Mesenchymal stem cell (in vitro differentiated cells and primary cell): ENCODE data around the gene PALLD.

Experiments
- DNase-seq: peaks from one replicate; pipeline ENCODE4 v3.0.0-alpha.2; 2013
- H2AFZ ChIP-seq: one replicate; pipeline ENCODE4 v1.6.1; 2013; ENCODE audit warnings: low read depth, mild to moderate bottlenecking, control low read depth, inconsistent platforms, low read length, moderate library complexity
- H2AK5ac ChIP-seq: 2 replicates; pipeline ENCODE4 v1.6.1; 2013; ENCODE audit warnings: low read length, moderate library complexity, mild to moderate bottlenecking, inconsistent platforms; ENCODE audit not compliant: severe bottlenecking
- H2BK120ac ChIP-seq: one replicate; pipeline ENCODE4 v1.6.1; 2013; ENCODE audit warnings: low read depth, mild to moderate bottlenecking, inconsistent platforms, low read length, moderate library complexity
- H2BK12ac ChIP-seq, 2 experiments: one replicate each; pipeline ENCODE4 v1.6.1; 2013; ENCODE audit warnings: inconsistent platforms in 2 of 2, low read length in 2 of 2, mild to moderate bottlenecking in 2 of 2, moderate library complexity in 2 of 2, control low read depth in 1 of 2
- H2BK15ac ChIP-seq: one replicate; pipeline ENCODE4 v1.6.1; 2013; ENCODE audit warnings: mild to moderate bottlenecking, low read depth, inconsistent platforms; ENCODE audit not compliant: poor library complexity, severe bottlenecking
- H2BK5ac ChIP-seq: 2 replicates; pipeline ENCODE4 v1.6.1; 2013; ENCODE audit warnings: low read depth, mild to moderate bottlenecking, low read length, control low read depth, inconsistent platforms; ENCODE audit not compliant: poor library complexity, severe bottlenecking
- H3K14ac ChIP-seq, 2 experiments: one replicate each; pipeline ENCODE4 v1.6.1; 2013; ENCODE audit warnings: inconsistent platforms in 2 of 2, low read length in 2 of 2, control low read depth in 1 of 2, mild to moderate bottlenecking in 1 of 2, moderate library complexity in 1 of 2
- H3K18ac ChIP-seq, 2 experiments: one replicate each; pipeline ENCODE4 v1.6.1; 2013; ENCODE audit warnings: inconsistent platforms in 2 of 2, low read length in 2 of 2, control low read depth in 1 of 2, low read depth in 1 of 2, mild to moderate bottlenecking in 1 of 2
- H3K23ac ChIP-seq, 2 experiments: one replicate each; pipeline ENCODE4 v1.6.1; 2013; ENCODE audit warnings: inconsistent platforms in 2 of 2, low read length in 2 of 2, mild to moderate bottlenecking in 2 of 2, moderate library complexity in 2 of 2, control low read depth in 1 of 2
- H3K27ac ChIP-seq: 2 replicates; pipeline ENCODE4 v1.5.1; 2013; ENCODE audit warnings: mild to moderate bottlenecking, moderate library complexity, low read length, control low read depth, inconsistent platforms; ENCODE audit not compliant: poor library complexity, severe bottlenecking
- H3K27me3 ChIP-seq, 2 experiments: 2 replicates each; pipeline versions ENCODE4 v1.6.1 to v1.7.0; 2013; ENCODE audit warnings: low read length in 2 of 2, mild to moderate bottlenecking in 2 of 2, moderate library complexity in 2 of 2, control low read depth in 1 of 2, inconsistent platforms in 1 of 2; ENCODE audit not compliant: control insufficient read depth in 1 of 2, insufficient read depth in 1 of 2
- H3K36me3 ChIP-seq, 2 experiments: 2 replicates each; pipeline versions ENCODE4 v1.6.1 to v1.7.0; 2013; ENCODE audit warnings: low read length in 2 of 2, control low read depth in 1 of 2, inconsistent platforms in 1 of 2, low read depth in 1 of 2, mild to moderate bottlenecking in 1 of 2; ENCODE audit not compliant: insufficient read depth in 2 of 2, control insufficient read depth in 1 of 2
- H3K4ac ChIP-seq, 2 experiments: one replicate each; pipeline ENCODE4 v1.6.1; 2013; ENCODE audit warnings: inconsistent platforms in 2 of 2, low read length in 2 of 2, mild to moderate bottlenecking in 2 of 2, moderate library complexity in 2 of 2, control low read depth in 1 of 2, low read depth in 1 of 2
- H3K4me1 ChIP-seq: 2 replicates; pipeline ENCODE4 v1.6.1; 2013; ENCODE audit warnings: low read depth, low read length, control low read depth; ENCODE audit not compliant: control insufficient read depth, insufficient read depth
- H3K4me2 ChIP-seq: 2 replicates; pipeline ENCODE4 v1.6.1; 2013; ENCODE audit warnings: low read length, mild to moderate bottlenecking, inconsistent platforms; ENCODE audit not compliant: poor library complexity, severe bottlenecking
- H3K4me3 ChIP-seq, 2 experiments: 2 replicates each; pipeline versions ENCODE4 v1.5.1 to v1.7.0; 2013; ENCODE audit warnings: low read length in 2 of 2, mild to moderate bottlenecking in 2 of 2, control low read depth in 1 of 2, low read depth in 1 of 2; ENCODE audit not compliant: insufficient read depth in 1 of 2
- H3K79me1 ChIP-seq: replicated peaks from 2 replicates; pipeline ENCODE4 v1.6.1; 2013; ENCODE audit warnings: mild to moderate bottlenecking, control low read depth, low read length, inconsistent platforms; ENCODE audit not compliant: poor library complexity, severe bottlenecking
- H3K9ac ChIP-seq: 2 replicates; pipeline ENCODE4 v1.7.0; 2013; ENCODE audit warnings: mild to moderate bottlenecking, low read length, moderate library complexity
- H3K9me3 ChIP-seq: 2 replicates; pipeline ENCODE4 v1.7.0; 2013; ENCODE audit warnings: mild to moderate bottlenecking, low read length; ENCODE audit not compliant: control insufficient read depth
- H4K8ac ChIP-seq: one replicate; pipeline ENCODE4 v1.6.1; 2013; ENCODE audit warnings: inconsistent platforms, mild to moderate bottlenecking, low read length, moderate library complexity
- H4K91ac ChIP-seq: one replicate; pipeline ENCODE4 v1.6.1; 2013; ENCODE audit warnings: mild to moderate bottlenecking, low read length, inconsistent platforms
- WGBS: methylation state at CpG from one replicate; pipeline ENCODE4 v1.1.7; 2013; ENCODE audit warnings: mixed read lengths; 5-methylcytosine and 5-hydroxymethylcytosine counted together

The PALLD gene

DNA sequence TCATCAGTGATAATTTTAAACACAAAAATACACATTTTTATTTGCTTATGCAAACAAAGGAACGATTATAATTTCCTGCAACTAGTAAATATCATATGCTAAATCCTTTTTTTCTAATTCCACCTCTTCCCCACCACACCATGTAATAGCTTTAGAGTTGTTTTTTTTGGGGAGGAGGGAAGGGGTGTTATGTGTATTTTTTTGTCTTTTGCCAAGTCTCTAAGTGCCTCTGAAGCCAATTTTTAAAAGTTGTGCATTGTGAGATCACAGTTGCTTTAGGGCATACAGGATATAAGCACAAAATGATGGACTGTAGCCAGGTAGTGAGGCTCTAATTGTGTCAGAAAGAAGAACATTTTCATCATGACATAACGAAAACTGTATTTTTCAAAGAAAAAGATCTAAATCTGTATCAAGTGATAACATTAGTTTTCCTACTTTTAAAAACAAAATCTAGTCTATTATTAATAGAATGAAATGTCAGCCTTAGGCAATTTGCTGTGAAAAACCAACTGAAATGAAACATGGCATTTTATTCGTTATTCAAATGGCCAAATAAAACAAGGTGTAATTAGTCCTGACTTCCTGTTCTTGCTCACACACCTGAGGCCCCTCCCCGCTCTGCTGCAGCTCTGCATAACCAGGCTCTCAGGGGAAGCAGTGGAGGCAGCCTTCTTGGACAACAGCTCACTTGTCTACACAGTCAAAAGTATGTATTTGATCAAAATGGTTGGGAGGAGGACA is 157.4 kb downstream of the PALLD start:
- no peak overlapping the region for H2BK120ac ChIP-seq
- peaks cover 10% of the 10 kb centered on the region for H3K79me1 ChIP-seq
- no peak overlapping the region for H3K23ac ChIP-seq
- H4K91ac ChIP-seq: no peak overlapping the region
- no peak overlapping the region for H3K14ac ChIP-seq
- H3K27ac ChIP-seq: no peak overlapping the region
- H3K9ac ChIP-seq: no peak overlapping the region
- no peak overlapping the region for H3K4me3 ChIP-seq
- DNase-seq: no peak
- H2BK12ac ChIP-seq: no peak overlapping the region
- H3K18ac ChIP-seq: no peak overlapping the region
- H4K8ac ChIP-seq: no peak overlapping the region
- H3K4ac ChIP-seq: no peak overlapping the region
- no peaks in the 10 kb centered on the region for H3K27me3 ChIP-seq
- H2BK15ac ChIP-seq: no peak overlapping the region
- H3K9me3 ChIP-seq: no peaks in the 10 kb centered on the region
- no peak overlapping the region for H3K4me2 ChIP-seq
- no peaks in the 10 kb centered on the region for H3K36me3 ChIP-seq
- 87% methylated on average over 2 of the region's 4 CpGs for WGBS
- H2BK5ac ChIP-seq: no peak overlapping the region
- H2AK5ac ChIP-seq: no peak overlapping the region
- H3K4me1 ChIP-seq: peaks cover 2% of the 10 kb centered on the region
- H2AFZ ChIP-seq: no peak overlapping the region

DNA sequence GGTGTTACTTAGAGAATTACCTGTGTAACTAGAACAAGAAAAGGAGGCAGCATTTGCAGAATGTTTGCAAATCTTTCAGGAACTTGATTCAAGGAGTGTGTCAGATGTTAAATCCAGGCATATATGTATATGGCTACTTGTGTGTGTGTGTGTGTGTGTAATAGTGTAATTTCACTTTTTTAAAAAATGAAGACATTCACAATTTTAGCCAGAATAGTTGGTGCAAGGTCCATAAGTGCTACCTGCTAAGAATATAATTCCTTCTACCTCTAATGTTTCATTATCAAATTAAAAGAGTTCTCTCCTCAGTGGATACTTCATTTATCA is 158.0 kb downstream of the PALLD start:
- Histone ChIP-seq H3K79me1 (peaks cover 11% of the 10 kb centered on the region), H2BK15ac (no peak overlapping the region), H3K14ac (no peak overlapping the region)

DNA sequence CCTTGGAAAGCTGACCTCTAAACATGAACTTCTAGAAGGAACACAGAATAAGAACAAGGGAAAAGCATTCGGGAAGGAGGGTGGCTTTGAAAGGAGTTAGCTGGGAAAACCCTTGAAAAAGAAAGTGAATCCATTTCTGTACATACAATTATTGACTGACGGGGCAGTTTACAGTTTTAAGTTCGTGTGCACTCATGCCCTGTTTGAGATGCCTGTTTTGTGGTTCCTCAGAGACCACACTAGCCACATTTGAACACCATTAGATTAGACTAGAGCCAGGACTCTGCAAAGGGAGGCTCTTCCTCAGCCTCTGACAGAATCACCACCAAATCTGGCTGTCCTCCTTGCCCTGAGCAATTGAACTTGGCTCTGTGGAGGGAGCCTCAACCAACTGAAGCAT is 158.3 kb downstream of the PALLD start:
- Histone ChIP-seq H2BK5ac (no peak overlapping the region), H3K27ac (no peak overlapping the region), H2AFZ (no peak overlapping the region), H4K8ac (no peak overlapping the region), H2AK5ac (peak overlapping the region; percentile 65), H3K27me3 (no peaks in the 10 kb centered on the region), H4K91ac (no peak overlapping the region), H3K79me1 (peaks cover 12% of the 10 kb centered on the region), H3K9ac (no peak overlapping the region), H3K14ac (no peak overlapping the region), H2BK12ac (no peak overlapping the region), H3K23ac (no peak overlapping the region), H3K18ac (peak overlapping the region in 1 of 2 experiments; percentile 21), H2BK15ac (no peak overlapping the region), H3K4me1 (peaks cover 2% of the 10 kb centered on the region), H2BK120ac (no peak overlapping the region), H3K4me2 (no peak overlapping the region), H3K36me3 (no peaks in the 10 kb centered on the region), H3K4ac (no peak overlapping the region), H3K9me3 (no peaks in the 10 kb centered on the region), H3K4me3 (no peak overlapping the region)
- 82% methylated on average over 3 of the region's 3 CpGs for WGBS
- no peak for DNase-seq

More for the DNA sequence above, 158.0 kb downstream of the PALLD start:
- H2AFZ ChIP-seq: no peak overlapping the region
- DNase-seq: no peak
- peaks cover 2% of the 10 kb centered on the region for H3K4me1 ChIP-seq
- no peak overlapping the region for H3K9ac ChIP-seq
- no peak overlapping the region for H3K4ac ChIP-seq
- no peaks in the 10 kb centered on the region for H3K9me3 ChIP-seq
- H3K23ac ChIP-seq: no peak overlapping the region
- H3K4me3 ChIP-seq: no peak overlapping the region
- H2BK12ac ChIP-seq: no peak overlapping the region
- no peak overlapping the region for H4K8ac ChIP-seq
- no peak overlapping the region for H2AK5ac ChIP-seq
- H3K27ac ChIP-seq: no peak overlapping the region
- H3K18ac ChIP-seq: no peak overlapping the region
- H3K4me2 ChIP-seq: no peak overlapping the region
- H2BK120ac ChIP-seq: no peak overlapping the region
- no peaks in the 10 kb centered on the region for H3K27me3 ChIP-seq
- no peaks in the 10 kb centered on the region for H3K36me3 ChIP-seq
- H2BK5ac ChIP-seq: no peak overlapping the region
- no peak overlapping the region for H4K91ac ChIP-seq

DNA sequence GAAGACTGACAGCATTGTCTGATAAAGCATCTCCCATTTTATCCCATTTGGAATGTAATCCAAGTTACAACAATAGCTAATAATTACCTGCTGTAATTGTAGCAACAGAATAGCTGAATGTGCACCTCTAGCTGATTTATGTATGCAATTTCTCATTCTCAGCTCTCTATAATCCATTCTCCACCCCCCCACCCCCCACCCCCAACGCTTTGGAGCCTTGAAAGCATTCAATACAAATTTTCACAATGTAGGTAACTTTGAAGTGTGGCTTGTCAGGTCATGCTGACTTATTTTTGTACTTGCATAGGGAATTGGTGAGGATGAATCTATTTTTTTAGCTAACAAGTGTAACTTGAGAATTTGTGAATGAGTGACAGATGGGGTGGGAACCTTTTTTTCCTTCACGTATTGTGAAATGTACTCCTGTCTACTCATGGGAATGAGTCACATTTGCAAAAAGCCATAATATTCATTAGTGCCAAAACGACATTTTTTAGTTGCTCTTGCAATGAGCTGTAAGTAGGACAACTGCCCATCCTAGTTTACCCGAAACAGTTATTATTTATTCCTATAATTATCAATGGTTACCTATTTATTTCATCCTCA is 159.3 kb downstream of the PALLD start:
- Histone ChIP-seq H2BK15ac (no peak overlapping the region), H4K91ac (no peak overlapping the region), H3K4me3 (no peak overlapping the region), H2BK12ac (no peak overlapping the region), H3K9me3 (no peaks in the 10 kb centered on the region), H3K79me1 (peaks cover 12% of the 10 kb centered on the region), H3K36me3 (no peaks in the 10 kb centered on the region), H3K18ac (no peak overlapping the region), H3K4me1 (peaks cover 2% of the 10 kb centered on the region), H3K4ac (no peak overlapping the region), H3K27me3 (no peaks in the 10 kb centered on the region), H3K27ac (no peak overlapping the region), H3K4me2 (no peak overlapping the region), H4K8ac (no peak overlapping the region), H2AK5ac (no peak overlapping the region), H3K14ac (no peak overlapping the region), H2BK5ac (no peak overlapping the region), H2BK120ac (no peak overlapping the region), H3K9ac (no peak overlapping the region), H3K23ac (no peak overlapping the region), H2AFZ (no peak overlapping the region)
- 75% methylated on average over 2 of the region's 4 CpGs for WGBS
- peak; percentile 58 for DNase-seq
